Naive B cell (primary cell): Measurements from ENCODE around the gene POLR1E. TPM values are rescaled to one million over a fixed set of nuclear protein-coding genes. Genes with fewer than 3 reads are reported as not detected.

Source experiments
- ATAC-seq, 2 donors: fragments of 150-1000 bp; cut with Tn5 transposase; 2 replicates each; pipeline ENCODE4 v1.10.0; 2021; ENCODE audit warnings: low read depth in 2 of 2, mild to moderate bottlenecking in 2 of 2, moderate library complexity in 2 of 2
- DNase-seq: peaks from one replicate; pipeline ENCODE4 v3.0.0; 2022
- H3K27ac Mint-ChIP-seq, 6 donors: one replicate each; pipeline ENCODE4 v1.8.0; 2020 to 2022; ENCODE audit warnings: mild to moderate bottlenecking in 6 of 6, mixed read lengths in 6 of 6, moderate library complexity in 5 of 6, inconsistent platforms in 2 of 6
- H3K27me3 Mint-ChIP-seq, 3 donors: one replicate each; pipeline ENCODE4 v1.8.0; 2021 to 2022; ENCODE audit warnings: mixed read lengths in 3 of 3, mild to moderate bottlenecking in 1 of 3
- H3K36me3 Mint-ChIP-seq, 2 donors: one replicate each; pipeline ENCODE4 v1.8.0; 2020 to 2022; ENCODE audit warnings: mixed read lengths in 2 of 2, inconsistent platforms in 1 of 2, mild to moderate bottlenecking in 1 of 2
- H3K4me1 Mint-ChIP-seq, 3 donors: one replicate each; pipeline ENCODE4 v1.8.0; 2020 to 2022; ENCODE audit warnings: mixed read lengths in 3 of 3, inconsistent platforms in 1 of 3, mild to moderate bottlenecking in 1 of 3, moderate library complexity in 1 of 3
- H3K4me3 Mint-ChIP-seq, 8 donors: one replicate each; pipeline ENCODE4 v1.8.0; 2020 to 2022; ENCODE audit warnings: mild to moderate bottlenecking in 8 of 8, mixed read lengths in 8 of 8, moderate library complexity in 8 of 8, inconsistent platforms in 2 of 8
- H3K9me3 Mint-ChIP-seq, 7 donors: one replicate each; pipeline ENCODE4 v1.8.0; 2020 to 2022; ENCODE audit warnings: mixed read lengths in 7 of 7, mild to moderate bottlenecking in 5 of 7, inconsistent platforms in 2 of 7, moderate library complexity in 1 of 7
- polyA plus RNA-seq, 6 donors: library from polyadenylated mRNA; unstranded; fragments of 300-500 nt; fragmentation: Illumina TruSeq; gene quantifications; one replicate each; pipeline ENCODE4 v1.2.3, GENCODE V29; 2021; ENCODE audit warnings: low read depth in 6 of 6

Gene POLR1E, protein sequence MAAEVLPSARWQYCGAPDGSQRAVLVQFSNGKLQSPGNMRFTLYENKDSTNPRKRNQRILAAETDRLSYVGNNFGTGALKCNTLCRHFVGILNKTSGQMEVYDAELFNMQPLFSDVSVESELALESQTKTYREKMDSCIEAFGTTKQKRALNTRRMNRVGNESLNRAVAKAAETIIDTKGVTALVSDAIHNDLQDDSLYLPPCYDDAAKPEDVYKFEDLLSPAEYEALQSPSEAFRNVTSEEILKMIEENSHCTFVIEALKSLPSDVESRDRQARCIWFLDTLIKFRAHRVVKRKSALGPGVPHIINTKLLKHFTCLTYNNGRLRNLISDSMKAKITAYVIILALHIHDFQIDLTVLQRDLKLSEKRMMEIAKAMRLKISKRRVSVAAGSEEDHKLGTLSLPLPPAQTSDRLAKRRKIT
- polyA plus RNA-seq, result 10 to 100 TPM in 3 of 6 donors, 1 to 10 TPM in 3; 5.5 to 15.8 (median 10.4) TPM

GRCh38 chr9:37485389-37486255, at the start of gene POLR1E:
TSS of gene POLR1E (plus strand) at chr9:37485948. CDS start at chr9:37486048, 100 bp downstream.
- Mint-ChIP-seq H3K4me1 (peaks cover 24 to 43% (median 41%) of the 10 kb centered on the region in 3 donors), H3K36me3 (peaks cover 6 to 7% of the 10 kb centered on the region in 2 donors), H3K4me3 (peak within 1 kb of the TSS; percentile 92 to 99 (median 95)), H3K27me3 (peaks cover 0 to 12% (median 9%) of the 10 kb centered on the region in 3 donors), H3K27ac (peak within 1 kb of the TSS; percentile 66 to 96 (median 93)), H3K9me3 (no peaks in the 10 kb centered on the region)
- DNase-seq (peak; percentile 97), ATAC-seq (peak; percentile 97)

DNA sequence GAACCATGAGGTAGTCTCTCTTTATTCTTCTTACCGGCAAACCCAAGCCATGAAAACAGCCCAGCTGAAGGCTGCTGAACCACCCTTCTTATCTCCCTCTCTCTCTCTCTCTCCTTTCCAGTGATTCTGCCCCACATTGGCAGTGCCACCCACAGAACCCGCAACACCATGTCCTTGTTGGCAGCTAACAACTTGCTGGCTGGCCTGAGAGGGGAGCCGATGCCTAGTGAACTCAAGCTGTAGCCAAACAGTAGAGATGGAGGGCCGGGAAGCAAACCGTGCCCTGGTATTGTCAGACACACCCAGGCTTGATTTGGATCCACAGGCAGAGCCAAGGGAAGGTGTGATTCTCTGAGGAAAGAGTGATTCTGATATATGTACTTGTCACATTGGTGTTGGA, 49.2 kb upstream of the POLR1E start:
- no peak overlapping the region for H3K4me3 Mint-ChIP-seq
- peak overlapping the region in 3 of 6 donors; percentile 34 to 80 (median 64) for H3K27ac Mint-ChIP-seq
- no peaks in the 10 kb centered on the region for H3K27me3 Mint-ChIP-seq
- peaks cover 11 to 25% (median 24%) of the 10 kb centered on the region in 3 donors for H3K4me1 Mint-ChIP-seq
- H3K9me3 Mint-ChIP-seq, result no peaks in the 10 kb centered on the region
- peaks cover 13 to 16% of the 10 kb centered on the region in 2 donors for H3K36me3 Mint-ChIP-seq
- no peak for DNase-seq
- ATAC-seq, result no peak

DNA sequence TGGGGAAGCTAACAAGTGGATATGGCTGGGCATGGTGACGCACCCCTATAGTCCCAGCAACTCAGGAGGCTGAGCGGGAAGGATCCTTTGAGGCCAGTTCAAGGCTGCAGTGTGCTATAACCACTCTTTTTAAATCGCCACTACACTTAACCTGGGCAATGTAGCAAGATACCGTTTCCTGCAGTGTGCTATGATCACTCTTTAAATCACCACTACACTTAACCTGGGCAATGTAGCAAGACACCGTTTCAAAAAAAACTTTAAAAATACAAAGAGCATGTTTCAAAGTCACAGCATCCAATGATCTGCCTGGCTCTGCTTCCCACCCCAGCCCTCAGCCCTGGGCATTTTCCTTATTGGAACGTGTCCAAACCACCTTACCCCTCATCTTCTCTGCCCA, 48.7 kb upstream of the POLR1E start:
- peaks cover 7 to 24% (median 21%) of the 10 kb centered on the region in 3 donors for H3K4me1 Mint-ChIP-seq
- no peak for DNase-seq
- H3K27ac Mint-ChIP-seq, result peak overlapping the region in 2 of 6 donors; percentile 34 to 73
- H3K27me3 Mint-ChIP-seq, result no peaks in the 10 kb centered on the region
- no peak for ATAC-seq
- peaks cover 17 to 21% of the 10 kb centered on the region in 2 donors for H3K36me3 Mint-ChIP-seq
- no peak overlapping the region for H3K4me3 Mint-ChIP-seq
- H3K9me3 Mint-ChIP-seq, result no peaks in the 10 kb centered on the region

GRCh38 chr9:37437621-37438020, 48.1 kb upstream of the POLR1E start:
- Mint-ChIP-seq H3K27me3 (no peaks in the 10 kb centered on the region), H3K4me1 (peaks cover 4 to 18% (median 15%) of the 10 kb centered on the region in 3 donors), H3K27ac (peak overlapping the region in 1 of 6 donors; percentile 44), H3K9me3 (no peaks in the 10 kb centered on the region), H3K36me3 (peaks cover 17 to 23% of the 10 kb centered on the region in 2 donors), H3K4me3 (no peak overlapping the region)
- ATAC-seq (no peak), DNase-seq (no peak)

GRCh38 chr9:37438359-37438758, 47.4 kb upstream of the POLR1E start:
- no peak for DNase-seq
- ATAC-seq, result no peak
- Mint-ChIP-seq H3K4me3 (no peak overlapping the region), H3K27ac (peak overlapping the region in 3 of 6 donors; percentile 44 to 77 (median 73)), H3K27me3 (no peaks in the 10 kb centered on the region), H3K9me3 (no peaks in the 10 kb centered on the region), H3K36me3 (peaks cover 17 to 23% of the 10 kb centered on the region in 2 donors), H3K4me1 (peaks cover 0 to 11% (median 7%) of the 10 kb centered on the region in 3 donors)

DNA sequence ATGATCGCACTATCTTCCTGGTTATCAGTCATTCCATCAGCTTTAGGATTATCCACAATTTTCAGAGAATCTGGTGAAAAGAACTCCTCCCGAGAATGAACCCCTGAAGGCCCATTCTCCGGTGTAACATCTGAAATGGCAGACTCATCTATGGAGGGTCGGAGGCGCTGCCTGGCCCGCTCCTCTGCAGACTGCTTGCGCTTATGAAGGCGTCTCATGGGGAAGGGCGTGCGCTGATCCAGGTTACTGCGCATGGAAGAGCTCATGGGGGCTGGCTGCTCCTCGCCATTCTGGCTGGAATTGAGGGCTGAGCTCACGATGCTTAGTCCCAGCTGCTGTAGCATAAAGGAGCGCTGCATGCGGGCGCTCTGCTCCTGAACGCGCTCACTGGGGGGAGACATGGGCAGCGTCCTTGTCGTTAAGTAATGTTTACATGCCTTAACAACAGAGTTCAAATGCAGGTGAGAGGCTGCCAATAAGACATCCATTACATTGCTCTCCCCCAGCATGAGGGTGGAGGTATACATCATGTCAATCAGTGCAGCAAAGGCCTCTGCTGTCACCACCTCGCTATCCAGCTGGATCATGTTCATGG, 43.9 kb upstream of the POLR1E start:
- no peaks in the 10 kb centered on the region for H3K27me3 Mint-ChIP-seq
- H3K4me1 Mint-ChIP-seq, result peaks cover 10 to 29% (median 27%) of the 10 kb centered on the region in 3 donors
- no peaks in the 10 kb centered on the region for H3K9me3 Mint-ChIP-seq
- no peak for DNase-seq
- no peak for ATAC-seq
- H3K27ac Mint-ChIP-seq, result peak overlapping the region in 3 of 6 donors; percentile 26 to 33 (median 30)
- no peak overlapping the region for H3K4me3 Mint-ChIP-seq
- H3K36me3 Mint-ChIP-seq, result peaks cover 12 to 23% of the 10 kb centered on the region in 2 donors

- no peak for ATAC-seq
- Mint-ChIP-seq H3K4me1 (peaks cover 14 to 35% (median 29%) of the 10 kb centered on the region in 3 donors), H3K9me3 (no peaks in the 10 kb centered on the region), H3K4me3 (no peak overlapping the region), H3K27me3 (no peaks in the 10 kb centered on the region), H3K36me3 (peaks cover 11 to 16% of the 10 kb centered on the region in 2 donors), H3K27ac (peak overlapping the region in 1 of 6 donors; percentile 26)
- DNase-seq, result no peak
These were observed 43.2 kb upstream of the POLR1E start for GRCh38 chr9:37442556-37442955.

DNA sequence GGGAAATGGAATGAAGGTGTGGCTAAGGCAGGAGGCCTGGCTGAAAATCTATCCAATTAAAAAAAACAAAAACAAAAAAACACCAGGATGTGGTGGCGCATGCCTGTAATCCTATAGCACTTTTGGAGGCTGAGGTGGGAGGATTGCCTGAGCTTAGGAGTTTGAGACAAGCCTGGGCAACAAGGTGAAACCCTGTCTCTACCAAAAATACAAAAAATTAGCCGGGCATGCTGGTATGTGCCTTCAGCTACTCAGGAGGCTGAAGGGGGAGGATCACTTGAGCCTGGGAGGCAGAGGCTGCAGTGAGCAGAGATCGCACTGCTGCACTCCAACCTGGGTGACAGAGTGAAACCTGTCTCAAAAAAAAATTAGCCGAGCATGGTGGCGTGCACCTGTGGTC, 42.2 kb upstream of the POLR1E start:
- H3K4me3 Mint-ChIP-seq, result peak overlapping the region in 1 of 8 donors; percentile 25
- no peak for ATAC-seq
- peaks cover 7 to 9% of the 10 kb centered on the region in 2 donors for H3K36me3 Mint-ChIP-seq
- H3K4me1 Mint-ChIP-seq, result peaks cover 14 to 39% (median 29%) of the 10 kb centered on the region in 3 donors
- DNase-seq, result no peak
- peak overlapping the region in 2 of 6 donors; percentile 54 to 80 for H3K27ac Mint-ChIP-seq
- no peaks in the 10 kb centered on the region for H3K9me3 Mint-ChIP-seq
- H3K27me3 Mint-ChIP-seq, result no peaks in the 10 kb centered on the region

GRCh38 chr9:37444890-37445289, 40.9 kb upstream of the POLR1E start:
- H3K9me3 Mint-ChIP-seq, result no peaks in the 10 kb centered on the region
- ATAC-seq (no peak), DNase-seq (no peak)
- peaks cover 9 to 12% of the 10 kb centered on the region in 2 donors for H3K36me3 Mint-ChIP-seq
- peak overlapping the region in 2 of 6 donors; percentile 9 to 50 for H3K27ac Mint-ChIP-seq
- peaks cover 14 to 39% (median 29%) of the 10 kb centered on the region in 3 donors for H3K4me1 Mint-ChIP-seq
- no peaks in the 10 kb centered on the region for H3K27me3 Mint-ChIP-seq
- H3K4me3 Mint-ChIP-seq, result no peak overlapping the region

DNA sequence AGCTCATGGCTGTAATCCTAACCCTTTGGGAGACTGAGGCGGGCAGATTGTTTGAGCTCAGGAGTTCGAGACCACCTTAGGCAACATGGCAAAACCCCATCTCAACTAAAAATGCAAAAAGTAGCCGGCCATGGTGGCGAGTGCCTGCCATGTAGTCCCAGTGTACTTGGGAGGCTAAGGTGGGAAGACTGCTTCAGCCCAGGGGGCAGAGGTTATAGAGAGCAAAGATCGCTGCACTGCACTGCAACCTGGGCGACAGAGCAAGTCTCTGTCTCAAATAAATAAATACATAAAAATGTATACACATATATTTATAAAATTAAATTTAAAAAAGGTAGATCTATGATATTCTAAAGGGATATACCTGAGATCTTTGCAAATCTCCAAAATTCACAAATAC, 39.9 kb upstream of the POLR1E start:
- no peaks in the 10 kb centered on the region for H3K27me3 Mint-ChIP-seq
- peak overlapping the region in 3 of 6 donors; percentile 26 to 63 (median 51) for H3K27ac Mint-ChIP-seq
- peaks cover 14 to 40% (median 29%) of the 10 kb centered on the region in 3 donors for H3K4me1 Mint-ChIP-seq
- peaks cover 9 to 14% of the 10 kb centered on the region in 2 donors for H3K36me3 Mint-ChIP-seq
- H3K4me3 Mint-ChIP-seq, result no peak overlapping the region
- DNase-seq, result no peak
- ATAC-seq, result no peak
- H3K9me3 Mint-ChIP-seq, result no peaks in the 10 kb centered on the region

- peak overlapping the region in 2 of 6 donors; percentile 27 to 39 for H3K27ac Mint-ChIP-seq
- DNase-seq (no peak), ATAC-seq (no peak)
- H3K36me3 Mint-ChIP-seq, result peaks cover 8 to 12% of the 10 kb centered on the region in 2 donors
- no peaks in the 10 kb centered on the region for H3K9me3 Mint-ChIP-seq
- peaks cover 14 to 42% (median 27%) of the 10 kb centered on the region in 3 donors for H3K4me1 Mint-ChIP-seq
- H3K27me3 Mint-ChIP-seq, result no peaks in the 10 kb centered on the region
- no peak overlapping the region for H3K4me3 Mint-ChIP-seq
These were observed 39.3 kb upstream of the POLR1E start for GRCh38 chr9:37446401-37446800.

DNA sequence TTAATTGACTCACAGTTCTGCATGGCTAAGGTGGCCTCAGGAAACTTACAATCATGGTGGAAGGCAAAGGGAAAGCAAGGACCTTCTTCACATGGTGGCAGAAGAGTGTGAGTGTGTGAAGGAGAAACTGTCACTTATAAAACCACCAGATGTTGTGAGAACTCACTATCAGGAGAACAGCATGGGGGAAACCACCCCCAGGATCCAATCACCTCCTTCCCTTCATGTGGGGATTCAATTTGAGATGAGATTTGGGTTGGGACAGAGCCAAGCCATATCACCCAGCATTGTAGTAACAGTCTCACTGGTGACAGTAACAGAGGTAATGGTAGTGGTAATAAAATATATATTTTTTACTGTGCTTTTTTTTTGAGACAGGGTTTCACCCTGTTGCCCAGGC, 38.6 kb upstream of the POLR1E start:
- Mint-ChIP-seq H3K27ac (no peak overlapping the region), H3K4me3 (no peak overlapping the region), H3K4me1 (peaks cover 17 to 41% (median 31%) of the 10 kb centered on the region in 3 donors), H3K9me3 (no peaks in the 10 kb centered on the region), H3K36me3 (peaks cover under 1 to 6% of the 10 kb centered on the region in 2 donors), H3K27me3 (no peaks in the 10 kb centered on the region)
- ATAC-seq, result no peak
- DNase-seq, result no peak
